ENCODE results near the gene KCNJ12.

Gene KCNJ12

GRCh38 chr17:21463204-21463661 lies 87.1 kb downstream of the KCNJ12 start:
- in situ Hi-C loops (cut with MboI; ENCODE audit: low sequenced_read_pairs), result loop anchor here (25.0 kb wide), 1 partner anchor 326 kb away; the partner anchor contains the start of gene DHRS7B

- in situ Hi-C loops (cut with MboI; ENCODE audit: low sequenced_read_pairs), result loop anchor here (25.0 kb wide), 1 partner anchor 327 kb away; the partner anchor contains the start of gene DHRS7B
Observed at GRCh38 chr17:21463779-21464407, 87.7 kb downstream of the KCNJ12 start.

DNA sequence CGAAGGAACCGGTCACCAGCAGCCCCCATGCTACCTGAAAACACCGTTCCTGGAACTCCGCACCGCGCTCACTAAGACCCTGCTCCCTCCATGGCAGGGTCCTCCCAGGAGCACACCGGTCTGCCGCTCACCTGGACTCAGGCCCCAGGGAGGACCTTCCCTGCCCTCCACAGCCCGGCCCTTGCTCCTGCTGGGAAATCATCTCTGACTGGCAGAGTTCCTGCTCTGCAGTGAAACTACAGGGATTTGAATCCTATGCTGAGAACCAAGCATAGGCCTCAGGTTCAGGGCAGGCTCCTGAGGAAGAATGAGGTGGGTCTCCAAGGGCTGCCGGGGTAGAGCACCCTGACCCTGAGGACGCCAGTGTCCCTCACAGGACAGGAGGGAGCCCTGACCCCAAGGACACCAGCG lies 88.5 kb downstream of the KCNJ12 start:
- in situ Hi-C loops (cut with MboI; ENCODE audit: low sequenced_read_pairs), result loop anchor here (25.0 kb wide), 1 partner anchor 327 kb away; the partner anchor contains the start of gene DHRS7B

DNA sequence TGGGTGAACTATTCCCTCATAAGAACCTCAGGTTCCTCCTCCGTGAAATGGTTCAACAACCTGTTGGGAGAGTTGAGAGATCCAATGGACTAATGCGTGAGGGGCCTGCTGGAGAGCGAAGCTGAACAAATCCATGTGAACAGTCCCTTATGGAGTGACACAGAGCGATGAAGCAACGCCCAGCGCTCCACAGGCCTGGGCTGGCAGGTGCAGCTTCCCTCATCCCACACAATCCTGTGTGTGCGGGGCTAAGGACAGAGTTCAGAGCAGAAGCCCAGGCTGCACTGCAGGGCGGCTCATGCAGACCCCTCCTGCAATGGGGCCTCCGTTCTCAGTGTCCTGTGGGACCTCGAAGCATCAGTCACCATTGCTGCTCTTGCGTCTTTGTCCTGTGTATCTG lies 90.4 kb downstream of the KCNJ12 start:
- in situ Hi-C loops (cut with MboI; ENCODE audit: low sequenced_read_pairs), result loop anchor here (25.0 kb wide), 1 partner anchor 329 kb away; the partner anchor contains the start of gene DHRS7B

GRCh38 chr17:21467196-21467595 lies 91.0 kb downstream of the KCNJ12 start:
- in situ Hi-C loops (cut with MboI; ENCODE audit: low sequenced_read_pairs), result loop anchor here (25.0 kb wide), 1 partner anchor 330 kb away; the partner anchor contains the start of gene DHRS7B

- in situ Hi-C loops (cut with MboI; ENCODE audit: low sequenced_read_pairs), result loop anchor here (25.0 kb wide), 1 partner anchor 331 kb away; the partner anchor contains the start of gene DHRS7B
Observed at GRCh38 chr17:21467739-21468490, 91.8 kb downstream of the KCNJ12 start.

Measured in HL-60/S4 treated with retinoic acid at 250 ng/mL for 4 days and 3 days (cell line).